WTC11 (cell line): Measurements from ENCODE around the gene PAPPA2. TPM values are rescaled to one million over a fixed set of nuclear protein-coding genes. Genes with fewer than 3 reads are reported as not detected.

Source experiments
- ATAC-seq: fragments of 200-7000 bp; cut with Tn5 transposase; 2 replicates; pipeline ENCODE4 v1.10.0; 2021; ENCODE audit warnings: mild to moderate bottlenecking, moderate library complexity
- CTCF ChIA-PET: fragments of 300-600 bp; sonication (Branson Sonifier 250); formaldehyde crosslinking; loops from one replicate; lab custom pipeline; 2021; ENCODE audit warnings: antibody characterized with exemption; lab: Charles Lee
- POLR2A ChIA-PET: fragments of 350-600 bp; sonication (Branson Sonifier 250); formaldehyde crosslinking; loops from one replicate; lab custom pipeline; 2021; ENCODE audit warnings: antibody characterized with exemption; lab: Charles Lee
- DNase-seq: peaks from one replicate; pipeline ENCODE4 v3.0.0; 2021; ENCODE audit warnings: low spot score
- H3K27ac Mint-ChIP-seq: 2 replicates; pipeline ENCODE4 v1.8.0; 2021; ENCODE audit warnings: mixed read lengths
- H3K27me3 Mint-ChIP-seq: 2 replicates; pipeline ENCODE4 v1.8.0; 2021; ENCODE audit warnings: low read depth, mild to moderate bottlenecking, moderate library complexity, mixed read lengths
- H3K36me3 Mint-ChIP-seq: 2 replicates; pipeline ENCODE4 v1.8.0; 2021; ENCODE audit warnings: mixed read lengths
- H3K4me1 Mint-ChIP-seq: 2 replicates; pipeline ENCODE4 v1.8.0; 2022; ENCODE audit warnings: mixed read lengths
- H3K4me3 Mint-ChIP-seq: 2 replicates; pipeline ENCODE4 v1.8.0; 2021; ENCODE audit warnings: mild to moderate bottlenecking, moderate library complexity, mixed read lengths
- H3K9me3 Mint-ChIP-seq: 2 replicates; pipeline ENCODE4 v1.8.0; 2021; ENCODE audit warnings: mixed read lengths
- FOXJ3 ChIP-seq: sonication (generic); formaldehyde crosslinking; IDR thresholded peaks from 2 replicates; pipeline ENCODE4 v1.9.0; 2021; ENCODE audit warnings: missing genetic modification reagents, mild to moderate bottlenecking, borderline replicate concordance
- NR2C2 ChIP-seq: sonication (generic); formaldehyde crosslinking; IDR thresholded peaks from 2 replicates; pipeline ENCODE4 v1.8.0; 2022; ENCODE audit warnings: mild to moderate bottlenecking, missing genetic modification reagents
- SOX15 ChIP-seq: fragments of 250-450 bp; sonication (Bioruptor Pico); IDR thresholded peaks from 2 replicates; pipeline ENCODE4 v1.9.0; 2021; ENCODE audit warnings: mild to moderate bottlenecking
- TEAD1 ChIP-seq: sonication (generic); formaldehyde crosslinking; IDR thresholded peaks from 2 replicates; pipeline ENCODE4 v1.8.0; 2022; ENCODE audit warnings: mild to moderate bottlenecking, missing genetic modification reagents
- TEAD4 ChIP-seq: sonication (generic); formaldehyde crosslinking; IDR thresholded peaks from 2 replicates; pipeline ENCODE4 v1.8.0; 2022; ENCODE audit warnings: mild to moderate bottlenecking, missing genetic modification reagents
- ZNF138 ChIP-seq: sonication (generic); formaldehyde crosslinking; conservative IDR thresholded peaks from 2 replicates; pipeline ENCODE4 v1.8.1; 2022; ENCODE audit warnings: mild to moderate bottlenecking, moderate library complexity, missing genetic modification reagents
- ZNF396 ChIP-seq: fragments of 250-450 bp; sonication (Bioruptor Pico); IDR thresholded peaks from 2 replicates; pipeline ENCODE4 v1.8.0; 2021; ENCODE audit warnings: mild to moderate bottlenecking, moderate library complexity, borderline replicate concordance
- total RNA-seq: library from RNA; stranded (reverse); gene quantifications from 3 replicates; pipeline ENCODE4 v1.2.3, GENCODE V29; 2021
- TF ChIP-seq, protein P1 (sequence below): fragments of 200-600 bp; IDR thresholded peaks from 2 replicates; pipeline ENCODE4 v1.8.0; 2022; ENCODE audit warnings: antibody characterized with exemption
- TF ChIP-seq, protein P2 (sequence below): fragments of 250-450 bp; sonication (Bioruptor Pico); IDR thresholded peaks from 2 replicates; pipeline ENCODE4 v1.9.0; 2021; ENCODE audit warnings: mild to moderate bottlenecking
- TF ChIP-seq, protein P3 (sequence below): sonication (generic); formaldehyde crosslinking; IDR thresholded peaks from 2 replicates; pipeline ENCODE4 v1.8.0; 2022; ENCODE audit warnings: mild to moderate bottlenecking, missing genetic modification reagents
- TF ChIP-seq, protein P4 (sequence below): sonication (generic); formaldehyde crosslinking; IDR thresholded peaks from 2 replicates; pipeline ENCODE4 v1.8.1; 2023; ENCODE audit warnings: mild to moderate bottlenecking, missing genetic modification reagents
- TF ChIP-seq, protein P5 (sequence below): fragments of 250-450 bp; sonication (Bioruptor Pico); IDR thresholded peaks from 2 replicates; pipeline ENCODE4 v2.1.2; 2022; ENCODE audit warnings: mild to moderate bottlenecking, moderate library complexity
- TF ChIP-seq, protein P6 (sequence below): fragments of 250-450 bp; sonication (Bioruptor Pico); IDR thresholded peaks from 2 replicates; pipeline ENCODE4 v1.8.0; 2021; ENCODE audit warnings: mild to moderate bottlenecking
- TF ChIP-seq, protein P7 (sequence below): sonication (generic); formaldehyde crosslinking; IDR thresholded peaks from 2 replicates; pipeline ENCODE4 v1.8.1; 2023; ENCODE audit warnings: mild to moderate bottlenecking, missing genetic modification reagents, moderate library complexity

Gene PAPPA2
- total RNA-seq, 1 experiment from 2014 or later, result 0.74 TPM

DNA sequence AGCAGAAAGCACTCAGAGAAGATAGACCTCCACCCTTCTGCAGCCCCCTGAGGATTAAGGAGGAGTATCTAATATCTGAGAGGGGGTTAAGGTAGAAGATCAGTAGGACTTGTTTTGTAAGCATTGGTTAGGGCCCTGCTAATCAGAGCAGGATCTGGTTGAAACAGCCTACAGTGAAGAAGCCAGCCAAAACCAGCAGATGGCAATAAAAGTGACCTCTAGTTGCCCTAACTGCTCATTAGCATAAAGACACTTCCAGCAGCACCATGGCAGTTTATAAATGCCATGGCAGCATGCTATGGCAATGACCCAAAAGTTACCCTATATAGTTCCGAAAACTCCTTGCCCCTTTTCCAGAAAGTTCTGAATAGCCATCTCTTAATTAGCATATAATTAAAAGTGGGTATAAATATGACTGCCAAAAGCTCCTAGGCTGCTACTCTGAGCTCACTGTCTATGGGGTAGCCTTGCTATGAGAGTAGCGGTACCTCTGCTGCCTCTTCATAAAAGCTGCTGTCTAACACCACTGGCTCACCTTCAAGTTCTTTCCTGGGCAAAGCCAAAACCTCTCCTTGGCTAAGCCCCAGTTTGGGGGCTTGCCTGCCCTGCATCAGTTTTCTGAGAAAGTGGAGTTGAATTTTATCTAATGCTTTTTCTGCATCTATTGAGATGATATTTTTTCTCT is 254.2 kb downstream of the PAPPA2 start:
- Mint-ChIP-seq H3K9me3 (no peaks in the 10 kb centered on the region), H3K27ac (no peak overlapping the region), H3K27me3 (no peaks in the 10 kb centered on the region), H3K4me3 (no peak overlapping the region), H3K36me3 (no peaks in the 10 kb centered on the region), H3K4me1 (no peaks in the 10 kb centered on the region)
- CTCF ChIA-PET, result no interaction called here
- DNase-seq, result no peak
- ATAC-seq, result peak; percentile 86
- POLR2A ChIA-PET, result no interaction called here
- TF ChIP-seq, protein P1, sequence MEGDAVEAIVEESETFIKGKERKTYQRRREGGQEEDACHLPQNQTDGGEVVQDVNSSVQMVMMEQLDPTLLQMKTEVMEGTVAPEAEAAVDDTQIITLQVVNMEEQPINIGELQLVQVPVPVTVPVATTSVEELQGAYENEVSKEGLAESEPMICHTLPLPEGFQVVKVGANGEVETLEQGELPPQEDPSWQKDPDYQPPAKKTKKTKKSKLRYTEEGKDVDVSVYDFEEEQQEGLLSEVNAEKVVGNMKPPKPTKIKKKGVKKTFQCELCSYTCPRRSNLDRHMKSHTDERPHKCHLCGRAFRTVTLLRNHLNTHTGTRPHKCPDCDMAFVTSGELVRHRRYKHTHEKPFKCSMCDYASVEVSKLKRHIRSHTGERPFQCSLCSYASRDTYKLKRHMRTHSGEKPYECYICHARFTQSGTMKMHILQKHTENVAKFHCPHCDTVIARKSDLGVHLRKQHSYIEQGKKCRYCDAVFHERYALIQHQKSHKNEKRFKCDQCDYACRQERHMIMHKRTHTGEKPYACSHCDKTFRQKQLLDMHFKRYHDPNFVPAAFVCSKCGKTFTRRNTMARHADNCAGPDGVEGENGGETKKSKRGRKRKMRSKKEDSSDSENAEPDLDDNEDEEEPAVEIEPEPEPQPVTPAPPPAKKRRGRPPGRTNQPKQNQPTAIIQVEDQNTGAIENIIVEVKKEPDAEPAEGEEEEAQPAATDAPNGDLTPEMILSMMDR, result no peak

DNA sequence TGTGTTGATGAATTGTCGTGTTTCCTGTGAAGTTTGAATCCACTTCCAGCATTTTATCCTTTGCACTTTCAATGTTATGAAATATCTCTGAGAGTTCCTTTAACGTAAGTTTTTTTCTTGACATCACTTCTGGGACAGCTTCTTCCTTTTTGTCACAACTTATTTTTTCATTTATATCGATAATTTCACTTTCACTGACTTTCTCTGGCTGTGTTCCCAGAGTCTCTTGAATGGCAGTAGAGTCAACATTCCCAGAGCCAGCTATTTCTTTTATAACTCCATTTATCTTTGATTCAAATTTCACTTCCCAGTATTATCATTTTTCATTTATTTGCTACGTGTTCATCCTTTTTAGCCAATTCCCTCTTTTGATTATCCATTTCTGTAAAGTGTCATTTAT is 256.5 kb downstream of the PAPPA2 start:
- H3K27ac Mint-ChIP-seq, result no peak overlapping the region
- CTCF ChIA-PET, result no interaction called here
- no peaks in the 10 kb centered on the region for H3K4me1 Mint-ChIP-seq

DNA sequence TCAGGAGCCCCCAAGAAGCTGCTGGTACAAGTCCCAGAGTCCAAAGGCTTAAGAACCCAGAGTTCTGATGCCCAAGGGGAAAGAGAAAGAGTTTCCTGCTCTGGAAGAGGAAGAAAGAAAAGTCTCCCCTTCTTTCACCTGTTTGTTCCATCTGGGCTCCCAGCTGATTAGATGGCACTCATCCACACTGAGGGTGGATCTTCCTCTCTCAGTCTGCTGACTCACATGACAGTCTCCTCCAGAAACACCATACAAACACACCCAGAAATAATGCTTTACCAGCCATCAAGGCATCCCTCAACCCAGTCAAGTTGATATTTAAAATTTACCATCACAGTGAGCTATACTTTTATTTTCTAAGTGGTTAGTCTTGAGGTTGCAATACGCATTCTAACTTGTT is 257.9 kb downstream of the PAPPA2 start:
- Mint-ChIP-seq H3K4me3 (no peak overlapping the region), H3K27ac (no peak overlapping the region), H3K4me1 (no peaks in the 10 kb centered on the region), H3K9me3 (no peaks in the 10 kb centered on the region), H3K27me3 (no peaks in the 10 kb centered on the region), H3K36me3 (no peaks in the 10 kb centered on the region)
- CTCF ChIA-PET, result interaction anchor here (1.2 kb wide), 1 partner anchor 157 kb away, joined by 4 read pairs; no protein-coding TSS in a partner anchor
- DNase-seq (no peak), ATAC-seq (no peak)
- POLR2A ChIA-PET, result no interaction called here
- TF ChIP-seq TEAD4, result no peak
- TF ChIP-seq TEAD1 (CRISPR knock-in tag), result no peak
- no peak for TF ChIP-seq NR2C2 (CRISPR knock-in tag)
- TF ChIP-seq, protein P2, sequence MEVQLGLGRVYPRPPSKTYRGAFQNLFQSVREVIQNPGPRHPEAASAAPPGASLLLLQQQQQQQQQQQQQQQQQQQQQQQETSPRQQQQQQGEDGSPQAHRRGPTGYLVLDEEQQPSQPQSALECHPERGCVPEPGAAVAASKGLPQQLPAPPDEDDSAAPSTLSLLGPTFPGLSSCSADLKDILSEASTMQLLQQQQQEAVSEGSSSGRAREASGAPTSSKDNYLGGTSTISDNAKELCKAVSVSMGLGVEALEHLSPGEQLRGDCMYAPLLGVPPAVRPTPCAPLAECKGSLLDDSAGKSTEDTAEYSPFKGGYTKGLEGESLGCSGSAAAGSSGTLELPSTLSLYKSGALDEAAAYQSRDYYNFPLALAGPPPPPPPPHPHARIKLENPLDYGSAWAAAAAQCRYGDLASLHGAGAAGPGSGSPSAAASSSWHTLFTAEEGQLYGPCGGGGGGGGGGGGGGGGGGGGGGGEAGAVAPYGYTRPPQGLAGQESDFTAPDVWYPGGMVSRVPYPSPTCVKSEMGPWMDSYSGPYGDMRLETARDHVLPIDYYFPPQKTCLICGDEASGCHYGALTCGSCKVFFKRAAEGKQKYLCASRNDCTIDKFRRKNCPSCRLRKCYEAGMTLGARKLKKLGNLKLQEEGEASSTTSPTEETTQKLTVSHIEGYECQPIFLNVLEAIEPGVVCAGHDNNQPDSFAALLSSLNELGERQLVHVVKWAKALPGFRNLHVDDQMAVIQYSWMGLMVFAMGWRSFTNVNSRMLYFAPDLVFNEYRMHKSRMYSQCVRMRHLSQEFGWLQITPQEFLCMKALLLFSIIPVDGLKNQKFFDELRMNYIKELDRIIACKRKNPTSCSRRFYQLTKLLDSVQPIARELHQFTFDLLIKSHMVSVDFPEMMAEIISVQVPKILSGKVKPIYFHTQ (CRISPR knock-in tag), result no peak
- TF ChIP-seq, protein P3, sequence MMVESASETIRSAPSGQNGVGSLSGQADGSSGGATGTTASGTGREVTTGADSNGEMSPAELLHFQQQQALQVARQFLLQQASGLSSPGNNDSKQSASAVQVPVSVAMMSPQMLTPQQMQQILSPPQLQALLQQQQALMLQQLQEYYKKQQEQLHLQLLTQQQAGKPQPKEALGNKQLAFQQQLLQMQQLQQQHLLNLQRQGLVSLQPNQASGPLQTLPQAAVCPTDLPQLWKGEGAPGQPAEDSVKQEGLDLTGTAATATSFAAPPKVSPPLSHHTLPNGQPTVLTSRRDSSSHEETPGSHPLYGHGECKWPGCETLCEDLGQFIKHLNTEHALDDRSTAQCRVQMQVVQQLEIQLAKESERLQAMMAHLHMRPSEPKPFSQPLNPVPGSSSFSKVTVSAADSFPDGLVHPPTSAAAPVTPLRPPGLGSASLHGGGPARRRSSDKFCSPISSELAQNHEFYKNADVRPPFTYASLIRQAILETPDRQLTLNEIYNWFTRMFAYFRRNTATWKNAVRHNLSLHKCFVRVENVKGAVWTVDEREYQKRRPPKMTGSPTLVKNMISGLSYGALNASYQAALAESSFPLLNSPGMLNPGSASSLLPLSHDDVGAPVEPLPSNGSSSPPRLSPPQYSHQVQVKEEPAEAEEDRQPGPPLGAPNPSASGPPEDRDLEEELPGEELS (CRISPR knock-in tag), result no peak
- TF ChIP-seq, protein P4, sequence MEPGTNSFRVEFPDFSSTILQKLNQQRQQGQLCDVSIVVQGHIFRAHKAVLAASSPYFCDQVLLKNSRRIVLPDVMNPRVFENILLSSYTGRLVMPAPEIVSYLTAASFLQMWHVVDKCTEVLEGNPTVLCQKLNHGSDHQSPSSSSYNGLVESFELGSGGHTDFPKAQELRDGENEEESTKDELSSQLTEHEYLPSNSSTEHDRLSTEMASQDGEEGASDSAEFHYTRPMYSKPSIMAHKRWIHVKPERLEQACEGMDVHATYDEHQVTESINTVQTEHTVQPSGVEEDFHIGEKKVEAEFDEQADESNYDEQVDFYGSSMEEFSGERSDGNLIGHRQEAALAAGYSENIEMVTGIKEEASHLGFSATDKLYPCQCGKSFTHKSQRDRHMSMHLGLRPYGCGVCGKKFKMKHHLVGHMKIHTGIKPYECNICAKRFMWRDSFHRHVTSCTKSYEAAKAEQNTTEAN (CRISPR knock-in tag), result no peak
- no peak for TF ChIP-seq FOXJ3 (CRISPR knock-in tag)
- TF ChIP-seq ZNF138 (CRISPR knock-in tag), result no peak

More for the DNA sequence above, 256.5 kb downstream of the PAPPA2 start:
- POLR2A ChIA-PET, result no interaction called here
- no peaks in the 10 kb centered on the region for H3K36me3 Mint-ChIP-seq
- H3K9me3 Mint-ChIP-seq, result no peaks in the 10 kb centered on the region
- no peak for ATAC-seq
- H3K4me3 Mint-ChIP-seq, result no peak overlapping the region
- TF ChIP-seq, protein P5, sequence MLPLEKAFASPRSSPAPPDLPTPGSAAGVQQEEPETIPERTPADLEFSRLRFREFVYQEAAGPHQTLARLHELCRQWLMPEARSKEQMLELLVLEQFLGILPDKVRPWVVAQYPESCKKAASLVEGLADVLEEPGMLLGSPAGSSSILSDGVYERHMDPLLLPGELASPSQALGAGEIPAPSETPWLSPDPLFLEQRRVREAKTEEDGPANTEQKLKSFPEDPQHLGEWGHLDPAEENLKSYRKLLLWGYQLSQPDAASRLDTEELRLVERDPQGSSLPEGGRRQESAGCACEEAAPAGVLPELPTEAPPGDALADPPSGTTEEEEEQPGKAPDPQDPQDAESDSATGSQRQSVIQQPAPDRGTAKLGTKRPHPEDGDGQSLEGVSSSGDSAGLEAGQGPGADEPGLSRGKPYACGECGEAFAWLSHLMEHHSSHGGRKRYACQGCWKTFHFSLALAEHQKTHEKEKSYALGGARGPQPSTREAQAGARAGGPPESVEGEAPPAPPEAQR (CRISPR knock-in tag), result no peak
- TF ChIP-seq, protein P6, sequence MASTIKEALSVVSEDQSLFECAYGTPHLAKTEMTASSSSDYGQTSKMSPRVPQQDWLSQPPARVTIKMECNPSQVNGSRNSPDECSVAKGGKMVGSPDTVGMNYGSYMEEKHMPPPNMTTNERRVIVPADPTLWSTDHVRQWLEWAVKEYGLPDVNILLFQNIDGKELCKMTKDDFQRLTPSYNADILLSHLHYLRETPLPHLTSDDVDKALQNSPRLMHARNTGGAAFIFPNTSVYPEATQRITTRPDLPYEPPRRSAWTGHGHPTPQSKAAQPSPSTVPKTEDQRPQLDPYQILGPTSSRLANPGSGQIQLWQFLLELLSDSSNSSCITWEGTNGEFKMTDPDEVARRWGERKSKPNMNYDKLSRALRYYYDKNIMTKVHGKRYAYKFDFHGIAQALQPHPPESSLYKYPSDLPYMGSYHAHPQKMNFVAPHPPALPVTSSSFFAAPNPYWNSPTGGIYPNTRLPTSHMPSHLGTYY (CRISPR knock-in tag), result no peak
- no peak for TF ChIP-seq SOX15 (CRISPR knock-in tag)
- TF ChIP-seq, protein P3 (CRISPR knock-in tag), result no peak
- TF ChIP-seq, protein P7, sequence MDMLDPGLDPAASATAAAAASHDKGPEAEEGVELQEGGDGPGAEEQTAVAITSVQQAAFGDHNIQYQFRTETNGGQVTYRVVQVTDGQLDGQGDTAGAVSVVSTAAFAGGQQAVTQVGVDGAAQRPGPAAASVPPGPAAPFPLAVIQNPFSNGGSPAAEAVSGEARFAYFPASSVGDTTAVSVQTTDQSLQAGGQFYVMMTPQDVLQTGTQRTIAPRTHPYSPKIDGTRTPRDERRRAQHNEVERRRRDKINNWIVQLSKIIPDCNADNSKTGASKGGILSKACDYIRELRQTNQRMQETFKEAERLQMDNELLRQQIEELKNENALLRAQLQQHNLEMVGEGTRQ (CRISPR knock-in tag), result no peak
- no peak for TF ChIP-seq ZNF396 (CRISPR knock-in tag)
- TF ChIP-seq, all 79 proteins: peak for 0
- DNase-seq, result no peak
- no peaks in the 10 kb centered on the region for H3K27me3 Mint-ChIP-seq
